CD14-positive monocyte (primary cell): ENCODE results near the gene CXorf66. TPM values are rescaled to one million over a fixed set of nuclear protein-coding genes. Genes with fewer than 3 reads are reported as not detected.

Source experiments
- DNase-seq, 3 donors: peaks; one replicate each; pipeline ENCODE4 v3.0.0-alpha.2; 2011 to 2022
- H2AFZ ChIP-seq: 2 replicates; pipeline ENCODE4 v1.6.0; 2012; ENCODE audit warnings: mild to moderate bottlenecking, low read depth, low read length, inconsistent platforms; ENCODE audit not compliant: insufficient read depth, poor library complexity, severe bottlenecking
- H3K27ac ChIP-seq, 2 donors: 1 replicate in 1 of 2; 2 replicates in 1 of 2; pipeline ENCODE4 v1.5.1; 2012 to 2013; ENCODE audit warnings: low read length in 2 of 2, control low read depth in 1 of 2, inconsistent platforms in 1 of 2, low read depth in 1 of 2, mild to moderate bottlenecking in 1 of 2
- H3K27me3 ChIP-seq, 2 donors: one replicate each; pipeline versions ENCODE4 v1.6.0 to v1.6.1; 2011 to 2013; ENCODE audit warnings: low read length in 2 of 2; ENCODE audit not compliant: control insufficient read depth in 2 of 2, insufficient read depth in 2 of 2
- H3K36me3 ChIP-seq, 2 donors: replicated peaks in 1 of 2; 1 replicate in 1 of 2; 2 replicates in 1 of 2; pipeline versions ENCODE4 v1.5.1 to v1.6.1; 2012 to 2013; ENCODE audit warnings: low read length in 2 of 2, control low read depth in 1 of 2, inconsistent platforms in 1 of 2, mild to moderate bottlenecking in 1 of 2; ENCODE audit not compliant: insufficient read depth in 2 of 2, control insufficient read depth in 1 of 2
- H3K4me1 ChIP-seq, 2 donors: 1 replicate in 1 of 2; 2 replicates in 1 of 2; pipeline versions ENCODE4 v1.5.1 to v1.6.1; 2012 to 2013; ENCODE audit warnings: low read length in 2 of 2, control low read depth in 1 of 2, inconsistent platforms in 1 of 2, mild to moderate bottlenecking in 1 of 2, moderate library complexity in 1 of 2; ENCODE audit not compliant: insufficient read depth in 2 of 2, control insufficient read depth in 1 of 2
- H3K4me2 ChIP-seq: replicated peaks from 2 replicates; pipeline ENCODE3; 2012; ENCODE audit warnings: low read length, moderate library complexity, mild to moderate bottlenecking; ENCODE audit not compliant: poor library complexity, severe bottlenecking; ENCODE audit errors: extremely low read depth
- H3K4me3 ChIP-seq, 3 experiments: fragments of 200-600 bp in 1 of 3; sonication (generic) in 1 of 3; replicated peaks in 1 of 3; 1 replicate in 2 of 3; 2 replicates in 1 of 3; pipeline ENCODE4 v1.5.1; 2011 to 2013; ENCODE audit warnings: low read length in 3 of 3, mild to moderate bottlenecking in 3 of 3, control low read depth in 2 of 3, low read depth in 2 of 3, inconsistent platforms in 1 of 3, moderate library complexity in 1 of 3
- H3K79me2 ChIP-seq: 2 replicates; pipeline ENCODE4 v1.6.0; 2012; ENCODE audit warnings: mild to moderate bottlenecking, control low read depth, inconsistent platforms, low read length, moderate library complexity; ENCODE audit not compliant: insufficient read depth
- H3K9ac ChIP-seq: 2 replicates; pipeline ENCODE4 v1.6.0; 2017; ENCODE audit warnings: low read length, mild to moderate bottlenecking; ENCODE audit not compliant: insufficient read depth, poor library complexity, severe bottlenecking
- H3K9me3 ChIP-seq, 2 donors: replicated peaks in 1 of 2; 1 replicate in 1 of 2; 2 replicates in 1 of 2; pipeline versions ENCODE4 v1.5.1 to v1.6.1; 2012 to 2013; ENCODE audit warnings: low read length in 2 of 2, control low read depth in 1 of 2; ENCODE audit not compliant: control insufficient read depth in 1 of 2, insufficient read depth in 1 of 2
- H4K20me1 ChIP-seq: 2 replicates; pipeline ENCODE4 v1.6.0; 2012; ENCODE audit warnings: mild to moderate bottlenecking, low read length, control low read depth, moderate library complexity; ENCODE audit not compliant: insufficient read depth
- H3K27ac Mint-ChIP-seq, 7 donors: one replicate each; pipeline ENCODE4 v1.8.0; 2020; ENCODE audit warnings: mild to moderate bottlenecking in 7 of 7, mixed read lengths in 7 of 7, moderate library complexity in 6 of 7, inconsistent platforms in 2 of 7
- H3K27me3 Mint-ChIP-seq, 3 donors: one replicate each; pipeline ENCODE4 v1.8.0; 2021 to 2022; ENCODE audit warnings: low read depth in 3 of 3, mild to moderate bottlenecking in 3 of 3, mixed read lengths in 3 of 3, moderate library complexity in 3 of 3, inconsistent platforms in 1 of 3
- H3K36me3 Mint-ChIP-seq, 2 donors: one replicate each; pipeline ENCODE4 v1.8.0; 2020; ENCODE audit warnings: mixed read lengths in 2 of 2, inconsistent platforms in 1 of 2, mild to moderate bottlenecking in 1 of 2
- H3K4me1 Mint-ChIP-seq: one replicate; pipeline ENCODE4 v1.8.0; 2020; ENCODE audit warnings: mild to moderate bottlenecking, mixed read lengths
- H3K4me3 Mint-ChIP-seq, 2 donors: one replicate each; pipeline ENCODE4 v1.8.0; 2020; ENCODE audit warnings: mild to moderate bottlenecking in 2 of 2, mixed read lengths in 2 of 2, moderate library complexity in 1 of 2
- H3K9me3 Mint-ChIP-seq, 7 donors: one replicate each; pipeline ENCODE4 v1.8.0; 2020 to 2022; ENCODE audit warnings: mixed read lengths in 7 of 7, mild to moderate bottlenecking in 6 of 7, moderate library complexity in 6 of 7, inconsistent platforms in 2 of 7
- CTCF ChIP-seq: fragments of 200-600 bp; IDR thresholded peaks from one replicate; pipeline ENCODE4 v1.8.0; 2022; ENCODE audit warnings: antibody characterized with exemption, mild to moderate bottlenecking
- WGBS: methylation state at CpG from one replicate; pipeline ENCODE4 v1.1.5; 2013; ENCODE audit warnings: missing lambda C conversion rate; ENCODE audit not compliant: insufficient coverage; 5-methylcytosine and 5-hydroxymethylcytosine counted together
- intact Hi-C, 2 donors: fragments of 100-400 bp; cut with micrococcal nuclease; formaldehyde crosslinking; loops; one replicate each; pipeline versions ENCODE4 v1.15.0 to v1.15.1; 2023
- polyA plus RNA-seq, 3 donors: library from polyadenylated mRNA; depleted of rRNA in 1 of 3; unstranded in 2 of 3; stranded (reverse) in 1 of 3; fragments of 300-500 nt in 2 of 3; fragments of >200 nt in 1 of 3; fragmentation: Illumina TruSeq in 2 of 3; gene quantifications; 1 replicate in 2 of 3; 2 replicates in 1 of 3; pipeline ENCODE4 v1.2.3, GENCODE V29; 2012 to 2021

CXorf66 gene
- polyA plus RNA-seq, 3 donors = not detected

GRCh38 chrX:139936259-139936658, 29.1 kb downstream of the CXorf66 start:
- peak in 1 of 3 donors; percentile 2 for DNase-seq
- no peaks in the 10 kb centered on the region for H3K36me3 Mint-ChIP-seq
- no peaks in the 10 kb centered on the region for H3K27me3 ChIP-seq
- H2AFZ ChIP-seq = no peak overlapping the region
- H3K9me3 Mint-ChIP-seq = peaks cover 0 to 12% (median 4%) of the 10 kb centered on the region in 7 donors
- no peak for TF ChIP-seq CTCF
- peaks cover 4% of the 10 kb centered on the region for H3K79me2 ChIP-seq
- H3K9ac ChIP-seq = no peak overlapping the region
- no peak overlapping the region for H3K4me2 ChIP-seq
- H3K4me3 Mint-ChIP-seq = no peak overlapping the region
- no peak overlapping the region for H3K4me3 ChIP-seq
- peaks cover 6 to 8% of the 10 kb centered on the region in 2 donors for H3K4me1 ChIP-seq
- peaks cover 0 to 4% (median 0%) of the 10 kb centered on the region in 3 donors for H3K27me3 Mint-ChIP-seq
- peaks cover 5% of the 10 kb centered on the region for H4K20me1 ChIP-seq
- peaks cover 6% of the 10 kb centered on the region for H3K4me1 Mint-ChIP-seq
- no peak overlapping the region for H3K27ac ChIP-seq
- no peaks in the 10 kb centered on the region for H3K36me3 ChIP-seq
- intact Hi-C loops = no loop called here
- H3K9me3 ChIP-seq = no peaks in the 10 kb centered on the region
- no peak overlapping the region for H3K27ac Mint-ChIP-seq

- TF ChIP-seq CTCF = no peak
- H3K27me3 ChIP-seq = no peaks in the 10 kb centered on the region
- H3K36me3 Mint-ChIP-seq = peaks cover 0 to 3% of the 10 kb centered on the region in 2 donors
- H3K36me3 ChIP-seq = no peaks in the 10 kb centered on the region
- H3K4me1 ChIP-seq = peaks cover 8 to 12% of the 10 kb centered on the region in 2 donors
- H4K20me1 ChIP-seq = peaks cover 20% of the 10 kb centered on the region
- intact Hi-C loops = no loop called here
- no peak for DNase-seq
- H3K27me3 Mint-ChIP-seq = peaks cover 0 to 4% (median 0%) of the 10 kb centered on the region in 3 donors
- peak overlapping the region; percentile 81 to 83 for H3K4me3 Mint-ChIP-seq
- H3K27ac ChIP-seq = peak overlapping the region; percentile 78 to 85
- peak overlapping the region; percentile 84 to 94 (median 89) for H3K27ac Mint-ChIP-seq
- peaks cover 20% of the 10 kb centered on the region for H3K4me1 Mint-ChIP-seq
- H3K9ac ChIP-seq = peak overlapping the region; percentile 19
- H3K79me2 ChIP-seq = peaks cover 9% of the 10 kb centered on the region
- WGBS = 63% methylated on average over 3 of the region's 15 CpGs
- H3K9me3 ChIP-seq = no peaks in the 10 kb centered on the region
- peaks cover 0 to 12% (median 3%) of the 10 kb centered on the region in 7 donors for H3K9me3 Mint-ChIP-seq
- peak overlapping the region; percentile 70 for H3K4me2 ChIP-seq
- peak overlapping the region; percentile 62 to 86 (median 83) for H3K4me3 ChIP-seq
- H2AFZ ChIP-seq = peak overlapping the region; percentile 78
Observed at GRCh38 chrX:139933904-139934303, 31.4 kb downstream of the CXorf66 start.
